ENCODE measurements around the gene COA3. TPM values are rescaled to one million over a fixed set of nuclear protein-coding genes. Genes with fewer than 3 reads are reported as not detected.

Gene COA3
- total RNA-seq, 1 donor from 2014 or later: 53.9 TPM

GRCh38 chr17:42783062-42783790 is 15.3 kb downstream of the COA3 start:
- Histone ChIP-seq H3K9me3 (no peaks in the 10 kb centered on the region), H3K36me3 (peaks cover 15% of the 10 kb centered on the region), H3K4me3 (no peak overlapping the region), H3K4me1 (peaks cover 4% of the 10 kb centered on the region), H3K27me3 (peaks cover 60% of the 10 kb centered on the region), H3K27ac (no peak overlapping the region)
- DNase-seq: no peak
- intact Hi-C loops (cut with DNase I): no loop called here
- no peak for TF ChIP-seq CTCF (IDR thresholded peaks at IDR 0.05)
- no peak for ATAC-seq

- no peak overlapping the region for H3K27ac ChIP-seq
- peaks cover 4% of the 10 kb centered on the region for H3K4me1 ChIP-seq
- intact Hi-C loops (cut with DNase I): no loop called here
Measured at GRCh38 chr17:42782166-42783061, 16.1 kb downstream of the COA3 start.

GRCh38 chr17:42781639-42782165 is 16.8 kb downstream of the COA3 start:
- H3K27ac ChIP-seq: no peak overlapping the region
- ATAC-seq: no peak

More at GRCh38 chr17:42782166-42783061, 16.1 kb downstream of the COA3 start:
- no peaks in the 10 kb centered on the region for H3K9me3 ChIP-seq
- no peak overlapping the region for H3K4me3 ChIP-seq
- TF ChIP-seq CTCF (IDR thresholded peaks at IDR 0.05): no peak
- no peak for ATAC-seq
- H3K36me3 ChIP-seq: peaks cover 23% of the 10 kb centered on the region
- peaks cover 52% of the 10 kb centered on the region for H3K27me3 ChIP-seq
- no peak for DNase-seq

GRCh38 chr17:42780851-42781638 is 17.5 kb downstream of the COA3 start:
- peaks cover 52% of the 10 kb centered on the region for H3K27me3 ChIP-seq
- peaks cover 37% of the 10 kb centered on the region for H3K36me3 ChIP-seq
- peak overlapping the region; percentile 23 for H3K4me3 ChIP-seq
- no peaks in the 10 kb centered on the region for H3K9me3 ChIP-seq
- intact Hi-C loops (cut with DNase I): no loop called here
- H3K4me1 ChIP-seq: peaks cover 4% of the 10 kb centered on the region
- DNase-seq: no peak
- no peak overlapping the region for H3K27ac ChIP-seq
- TF ChIP-seq CTCF (IDR thresholded peaks at IDR 0.05): no peak
- no peak for ATAC-seq

More at GRCh38 chr17:42781639-42782165, 16.8 kb downstream of the COA3 start:
- no peak for TF ChIP-seq CTCF (IDR thresholded peaks at IDR 0.05)
- Histone ChIP-seq H3K4me1 (peaks cover 4% of the 10 kb centered on the region), H3K27me3 (peaks cover 52% of the 10 kb centered on the region), H3K4me3 (no peak overlapping the region), H3K36me3 (peaks cover 30% of the 10 kb centered on the region), H3K9me3 (no peaks in the 10 kb centered on the region)
- intact Hi-C loops (cut with DNase I): no loop called here
- DNase-seq: no peak
